H1 (cell line): ENCODE measurements around the gene PTDSS2.
"Not testable (repeated sequence)": the region's sequence is repeated elsewhere in the genome, so short reads cannot be mapped to it uniquely, and the experiment has no call there.

Experiments
- CTCF ChIP-seq, 3 experiments: IDR thresholded peaks; 1 replicate in 2 of 3; 2 replicates in 1 of 3; pipeline versions ENCODE4 v1.5.1 to v1.6.1; 2011; ENCODE audit warnings: low read length in 3 of 3, mild to moderate bottlenecking in 3 of 3, inconsistent platforms in 2 of 3, low read depth in 1 of 3, moderate library complexity in 1 of 3; ENCODE audit not compliant: insufficient read depth in 1 of 3; ENCODE audit errors: control extremely low read depth in 1 of 3
- GABPA ChIP-seq: IDR thresholded peaks from 2 replicates; pipeline ENCODE4 v1.6.1; 2011; ENCODE audit warnings: mild to moderate bottlenecking, low read length, moderate library complexity, borderline replicate concordance; ENCODE audit not compliant: insufficient read depth
- HDAC2 ChIP-seq, 2 experiments: fragments of 300-600 bp in 1 of 2; sonication (generic) in 1 of 2; IDR thresholded peaks; 2 replicates each; pipeline ENCODE4 v1.6.1; 2011 to 2012; ENCODE audit warnings: low read depth in 2 of 2, low read length in 2 of 2, mild to moderate bottlenecking in 2 of 2, moderate library complexity in 2 of 2, borderline replicate concordance in 1 of 2, inconsistent platforms in 1 of 2
- MAX ChIP-seq: IDR thresholded peaks from 2 replicates; pipeline ENCODE4 v1.6.1; 2012; ENCODE audit warnings: inconsistent platforms
- TEAD4 ChIP-seq: IDR thresholded peaks from 2 replicates; pipeline ENCODE4 v1.6.1; 2012; ENCODE audit warnings: low read depth, low read length, inconsistent platforms, mixed read lengths

GRCh38 chr11:410711-411110 is 39.4 kb upstream of the PTDSS2 start:
- TF ChIP-seq GABPA; TEAD4; CTCF (IDR thresholded peaks at IDR 0.05; ENCODE audit: control extremely low read depth in 1 of 3, insufficient read depth in 1 of 3, low read depth in 1 of 3, low read length in 3 of 3); HDAC2 (IDR thresholded peaks at IDR 0.05; ENCODE audit: borderline replicate concordance in 1 of 2, low read depth in 2 of 2, low read length in 2 of 2); MAX: not testable (repeated sequence)
